CD4-positive, alpha-beta T cell treated with Interleukin-6 at 100 ng/mL for 8 hours (primary cell): ENCODE measurements around the gene MYL2.
"Not testable (repeated sequence)": the region's sequence is repeated elsewhere in the genome, so short reads cannot be mapped to it uniquely, and the experiment has no call there.

Source experiments
- DNase-seq: peaks from one replicate; pipeline ENCODE4 v3.0.0-alpha.2; 2020; ENCODE audit warnings: mixed read lengths, low spot score

The MYL2 gene

GRCh38 chr12:110920324-110920910 is at the start of gene MYL2:
Gene MYL2 (minus strand): TSS chr12:110920579. CDS start chr12:110920529, 50 bp downstream.
- DNase-seq: no peak

- no peak for DNase-seq
Measured at GRCh38 chr12:110966081-110966760, 45.8 kb upstream of the MYL2 start.

DNA sequence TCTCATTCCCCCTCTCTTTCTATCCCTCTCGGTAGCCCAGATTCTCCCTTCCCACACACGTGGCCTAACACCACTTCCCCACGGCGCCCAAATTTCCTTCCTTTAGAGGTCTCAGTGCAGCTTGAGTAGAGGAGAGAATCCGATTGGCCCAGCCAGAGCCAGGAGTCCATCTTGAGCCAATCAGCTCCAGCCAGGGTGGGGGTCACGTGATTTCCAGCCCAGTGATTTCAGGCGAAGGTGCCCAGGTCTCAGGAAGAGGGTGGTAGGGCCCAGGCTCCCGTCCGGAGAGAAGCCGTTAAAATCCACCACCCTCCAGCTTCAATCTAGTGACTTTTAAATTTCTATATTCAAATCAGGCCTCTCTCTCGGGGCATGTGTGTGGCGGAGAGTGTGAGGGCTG is 45.2 kb upstream of the MYL2 start:
- no peak for DNase-seq

DNA sequence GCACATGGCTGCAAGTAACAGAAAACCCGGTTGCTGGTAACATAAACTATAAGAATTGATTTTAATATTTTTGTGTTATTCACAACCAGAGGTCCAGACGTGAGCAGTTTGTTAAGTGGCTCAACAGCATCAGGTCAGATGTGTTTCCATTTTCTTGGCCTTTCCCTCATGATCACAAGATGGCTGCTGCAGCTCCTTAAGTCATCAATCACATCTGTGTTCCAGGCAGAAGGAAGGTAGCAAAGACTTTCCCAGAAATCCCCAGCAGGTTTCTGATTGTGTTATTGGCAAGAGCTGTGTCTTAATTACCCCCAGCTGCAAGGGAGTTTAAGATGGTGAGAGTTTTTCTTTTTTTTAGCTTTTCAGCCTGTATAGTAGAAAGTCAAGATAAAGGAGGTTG is 40.4 kb upstream of the MYL2 start:
- no peak for DNase-seq

GRCh38 chr12:110957652-110958051 is 37.3 kb upstream of the MYL2 start:
- DNase-seq: no peak

DNA sequence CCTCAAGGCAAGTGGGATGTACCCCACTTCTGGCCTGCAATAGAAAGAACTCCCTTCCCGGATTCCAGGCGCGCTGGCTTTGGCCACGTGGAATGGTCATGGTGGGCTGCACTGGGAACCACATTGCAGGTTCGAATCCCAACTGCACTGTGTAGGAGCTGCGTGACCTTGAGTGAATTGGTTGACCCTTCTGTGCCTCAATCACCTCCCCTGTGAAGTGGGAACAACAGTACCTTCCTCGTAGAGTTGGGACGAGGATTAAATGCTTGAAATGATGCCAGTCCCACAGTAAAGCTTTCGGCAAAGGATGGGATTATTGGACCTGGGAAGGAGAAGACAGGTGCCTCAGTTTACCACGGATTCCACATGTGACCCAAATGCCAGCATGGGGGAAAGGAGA is 36.8 kb upstream of the MYL2 start:
- DNase-seq: no peak

DNA sequence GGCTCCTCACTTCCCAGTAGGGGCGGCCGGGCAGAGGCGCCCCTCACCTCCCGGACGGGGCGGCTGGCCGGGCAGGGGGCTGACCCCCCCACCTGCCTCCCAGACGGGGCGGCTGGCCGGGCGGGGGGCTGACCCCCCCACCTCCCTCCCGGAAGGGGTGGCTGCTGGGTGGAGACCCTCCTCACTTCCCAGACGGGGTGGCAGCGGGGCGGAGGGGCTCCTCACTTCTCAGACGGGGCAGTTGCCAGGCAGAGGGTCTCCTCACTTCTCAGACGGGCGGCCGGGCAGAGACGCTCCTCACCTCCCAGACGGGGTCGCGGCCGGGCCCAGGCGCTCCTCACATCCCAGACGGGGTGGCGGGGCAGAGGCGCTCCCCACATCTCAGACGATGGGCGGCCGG is 30.5 kb upstream of the MYL2 start:
- not testable (repeated sequence) for DNase-seq

DNA sequence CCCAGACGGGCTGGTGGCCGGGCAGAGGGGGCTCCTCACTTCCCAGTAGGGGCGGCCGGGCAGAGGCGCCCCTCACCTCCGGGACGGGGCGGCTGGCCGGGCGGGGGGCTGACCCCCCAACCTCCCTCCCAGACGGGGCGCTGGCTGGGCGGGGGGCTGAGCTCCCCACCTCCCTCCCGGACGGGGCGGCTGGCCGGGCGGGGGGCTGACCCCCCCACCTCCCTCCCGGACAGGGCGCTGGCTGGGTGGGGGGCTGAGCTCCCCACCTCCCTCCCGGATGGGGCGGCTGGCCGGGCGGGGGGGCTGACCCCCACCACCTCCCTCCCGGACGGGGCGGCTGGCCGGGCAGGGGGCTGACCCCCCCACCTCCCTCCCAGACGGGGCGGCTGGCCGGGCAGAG is 30.1 kb upstream of the MYL2 start:
- DNase-seq: not testable (repeated sequence)

DNA sequence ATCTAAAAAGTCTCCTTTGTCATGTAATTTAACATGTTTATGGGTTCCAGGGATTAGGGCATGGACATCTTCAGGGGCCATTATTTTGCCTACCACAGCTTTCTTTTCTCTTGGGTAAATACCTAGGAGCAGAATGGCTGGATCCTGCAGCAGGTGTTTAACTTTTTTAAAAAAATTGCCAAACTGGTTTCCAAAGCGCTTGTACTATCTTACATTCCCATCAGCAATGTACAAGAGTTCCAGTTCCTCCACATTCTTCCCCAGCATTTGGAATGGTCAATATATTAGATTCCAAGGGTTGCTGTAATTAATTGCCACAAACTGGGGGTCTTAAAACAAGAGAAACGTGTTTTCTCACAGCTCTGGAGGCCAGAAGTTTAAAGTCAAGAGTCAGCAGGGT is 27.7 kb upstream of the MYL2 start:
- DNase-seq: no peak

DNA sequence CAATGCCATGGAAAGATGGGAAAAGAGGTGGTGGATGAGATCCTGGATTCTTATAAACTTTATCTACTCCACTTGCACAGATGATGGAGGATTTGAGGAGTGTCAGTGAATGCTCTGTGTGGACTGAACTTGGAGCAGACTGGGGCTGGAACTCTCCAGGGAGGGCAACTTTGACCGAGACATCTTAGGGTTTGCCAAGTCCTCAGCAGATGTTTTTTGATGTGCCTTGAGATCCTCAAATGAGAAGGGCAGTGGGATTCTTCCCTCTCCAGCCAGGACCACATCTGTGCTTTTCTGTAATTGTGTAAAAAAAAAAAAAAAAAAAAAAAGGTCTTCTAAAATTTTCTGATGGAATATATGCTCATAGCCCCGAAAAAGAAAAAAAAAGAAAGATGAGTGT is 23.0 kb upstream of the MYL2 start:
- DNase-seq: no peak

- DNase-seq: no peak
Measured at GRCh38 chr12:110941391-110941790, 21.0 kb upstream of the MYL2 start.

DNA sequence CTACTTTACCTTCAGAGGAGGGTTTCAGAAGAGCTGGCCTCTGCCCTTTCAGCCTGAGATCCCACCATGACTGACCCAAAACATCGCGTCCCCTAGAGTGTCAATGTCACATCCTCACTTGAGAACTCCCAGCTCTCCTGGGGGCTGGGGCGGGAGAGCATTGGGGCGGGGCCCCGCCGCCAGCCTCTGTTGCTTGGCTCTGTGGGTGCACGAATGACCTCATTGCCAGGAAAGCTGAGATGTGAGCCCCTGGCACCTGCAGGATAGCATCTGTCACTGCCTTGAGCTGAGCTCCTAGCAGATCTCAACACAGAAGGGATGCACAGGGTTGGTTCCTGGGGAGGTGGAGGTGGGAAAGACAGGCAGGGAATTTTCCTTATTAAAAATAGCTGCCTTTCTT is 20.6 kb upstream of the MYL2 start:
- DNase-seq: no peak

DNA sequence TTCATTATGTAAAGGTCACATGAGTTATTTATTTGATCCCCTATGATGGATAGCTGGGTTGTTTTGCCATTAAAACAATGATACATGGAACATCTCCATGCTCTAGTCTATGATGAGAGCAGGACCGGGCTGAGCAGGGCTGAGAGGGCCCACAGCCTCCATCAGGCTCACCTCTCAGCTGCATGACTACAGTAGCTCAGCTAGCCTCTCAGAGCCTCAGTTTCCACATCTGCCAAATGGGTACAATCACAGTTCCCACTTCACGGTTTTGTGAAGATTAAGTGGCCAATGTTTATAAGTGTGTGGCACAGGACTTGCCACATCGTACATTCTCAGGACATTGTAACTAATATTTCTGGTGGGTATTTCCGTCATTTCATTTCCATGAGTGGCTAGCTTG is 19.9 kb upstream of the MYL2 start:
- DNase-seq: no peak

GRCh38 chr12:110937104-110937641 is 16.8 kb upstream of the MYL2 start:
- DNase-seq: peak; percentile 32

DNA sequence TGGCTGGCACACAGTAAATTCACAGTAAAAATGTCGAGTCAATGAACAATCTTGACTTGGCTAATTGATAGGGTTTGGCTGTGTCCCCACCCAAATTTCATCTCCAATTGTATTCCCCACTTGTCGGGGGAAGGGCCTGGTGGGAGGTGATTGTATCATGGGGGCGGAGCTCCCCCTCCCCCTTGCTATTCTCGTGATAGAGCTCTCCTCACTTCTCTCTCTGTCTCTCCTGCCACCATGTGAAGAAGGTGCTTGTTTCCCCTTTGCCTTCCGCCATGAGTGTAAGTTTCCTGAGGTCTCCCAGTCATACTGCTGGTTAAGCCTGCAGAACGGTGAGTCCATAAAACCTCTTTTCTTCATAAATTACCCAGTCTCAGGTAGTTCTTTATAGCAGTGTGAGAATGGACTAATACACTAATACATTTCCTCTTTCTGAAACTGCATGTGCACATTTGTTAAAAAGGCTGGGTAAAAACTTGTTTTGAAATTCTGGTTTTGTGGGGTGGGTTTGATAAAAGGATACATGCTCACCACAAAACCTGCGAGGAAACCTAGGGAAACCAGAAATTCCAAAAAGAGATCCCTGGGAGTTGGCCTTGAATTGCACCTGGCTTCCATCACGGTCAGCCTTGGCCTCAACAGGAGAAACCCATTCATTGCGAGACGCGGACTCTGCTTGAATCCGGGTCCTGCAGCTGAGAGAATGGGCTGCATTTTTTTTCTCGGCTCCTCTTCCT is 16.2 kb upstream of the MYL2 start:
- no peak for DNase-seq

DNA sequence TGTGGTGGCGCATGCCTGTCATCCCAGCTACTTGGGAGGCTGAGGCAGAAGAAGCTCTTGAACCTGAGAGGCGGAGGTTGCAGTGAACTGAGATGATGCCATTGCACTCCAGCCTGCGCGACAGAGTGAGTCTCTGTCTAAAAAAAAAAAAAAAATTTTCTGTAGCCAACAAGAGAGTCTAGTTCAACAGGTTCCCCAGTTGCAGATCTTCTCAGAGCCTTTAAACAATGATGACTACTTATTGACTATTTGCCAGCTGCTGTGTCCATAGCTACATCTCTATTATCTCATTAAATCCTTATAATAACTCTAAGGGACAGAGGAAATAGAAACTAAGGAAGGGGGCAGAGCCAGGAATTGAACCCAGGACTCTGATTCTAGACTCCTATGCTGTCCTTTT is 15.2 kb upstream of the MYL2 start:
- DNase-seq: no peak

- DNase-seq: no peak
Measured at GRCh38 chr12:110934093-110934852, 13.9 kb upstream of the MYL2 start.

- no peak for DNase-seq
Measured at GRCh38 chr12:110933326-110933974, 13.1 kb upstream of the MYL2 start.

DNA sequence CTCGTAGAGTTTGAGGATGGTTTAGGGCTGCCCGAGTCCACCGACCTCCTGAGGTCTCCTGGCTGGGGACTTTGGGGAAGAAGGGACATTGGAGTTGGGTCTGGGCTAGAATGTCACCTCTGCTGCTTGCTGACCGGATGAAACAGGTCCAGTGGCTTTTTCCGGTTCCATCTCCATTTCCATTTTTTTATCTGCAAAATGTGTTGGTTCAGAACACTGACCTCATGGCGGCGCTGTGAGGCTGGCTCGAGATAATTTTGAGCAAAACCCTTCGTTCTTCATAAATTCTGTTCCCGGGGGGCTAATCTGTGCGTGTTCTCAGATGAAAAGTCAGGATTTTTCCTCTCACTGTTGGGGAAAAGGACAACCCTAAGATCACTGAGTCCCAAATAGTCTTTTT is 11.7 kb upstream of the MYL2 start:
- no peak for DNase-seq

GRCh38 chr12:110931315-110931728 is 10.9 kb upstream of the MYL2 start:
- DNase-seq: no peak

- no peak for DNase-seq
Measured at GRCh38 chr12:110930348-110931314, 10.3 kb upstream of the MYL2 start.
